GM12865 (cell line): ENCODE results near the gene TCN1.

Source experiments
- DNase-seq: peaks from one replicate; pipeline ENCODE4 v3.0.0; 2010; ENCODE audit warnings: low read depth
- H3K4me3 ChIP-seq: 2 replicates; pipeline ENCODE4 v1.5.1; 2011; ENCODE audit warnings: mild to moderate bottlenecking, low read depth, low read length, control low read depth
- TF ChIP-seq, protein P1 (sequence below): IDR thresholded peaks from 2 replicates; pipeline ENCODE4 v1.5.1; 2011; ENCODE audit warnings: low read length, control low read depth, low read depth, inconsistent platforms; ENCODE audit not compliant: insufficient read depth; ENCODE audit errors: missing control alignments

The TCN1 gene

DNA sequence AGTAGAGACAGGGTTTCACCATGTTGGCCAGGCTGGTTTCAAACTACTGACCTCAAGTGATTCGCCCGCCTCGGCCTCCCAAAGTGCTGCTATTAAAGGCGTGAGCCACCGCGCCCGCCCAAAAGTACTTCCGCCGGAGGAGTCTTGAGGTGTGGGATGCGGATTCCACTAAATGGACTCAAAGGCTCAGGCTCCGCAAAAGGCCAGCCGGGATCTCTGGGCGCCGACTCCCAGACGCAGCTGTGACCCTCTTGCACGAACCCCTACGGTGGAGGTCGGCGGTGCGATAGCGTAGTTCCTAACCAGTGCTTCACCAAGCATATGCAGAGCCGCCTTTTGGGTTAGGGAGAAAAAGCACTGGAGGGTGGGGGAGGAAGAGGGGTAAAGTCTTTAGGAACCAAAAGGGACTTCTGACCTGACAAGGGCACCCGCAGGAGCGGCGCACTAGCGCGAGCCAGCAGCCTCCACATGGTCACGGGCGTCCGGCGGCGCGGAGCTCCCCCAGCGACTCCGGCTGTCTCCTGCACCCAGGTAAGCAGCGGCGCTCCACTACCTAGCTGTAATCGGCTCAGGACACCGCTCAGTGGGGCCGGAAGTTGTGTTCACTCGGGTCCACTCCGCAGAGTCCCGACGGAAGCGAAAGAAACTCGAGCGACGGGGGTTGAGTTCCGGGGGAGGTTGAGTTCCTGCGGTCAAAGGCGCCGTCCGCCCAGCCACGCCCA is 55.9 kb downstream of the TCN1 start, which contains the start of gene MRPL16:
Gene MRPL16, minus strand, starts transcription at position 590 of the 722 bp plus-strand sequence. Its CDS starts 120 bp downstream, at position 470.
- H3K4me3 ChIP-seq = peak within 1 kb of the TSS; percentile 67
- peak; percentile 96 for DNase-seq
- TF ChIP-seq, protein P1, sequence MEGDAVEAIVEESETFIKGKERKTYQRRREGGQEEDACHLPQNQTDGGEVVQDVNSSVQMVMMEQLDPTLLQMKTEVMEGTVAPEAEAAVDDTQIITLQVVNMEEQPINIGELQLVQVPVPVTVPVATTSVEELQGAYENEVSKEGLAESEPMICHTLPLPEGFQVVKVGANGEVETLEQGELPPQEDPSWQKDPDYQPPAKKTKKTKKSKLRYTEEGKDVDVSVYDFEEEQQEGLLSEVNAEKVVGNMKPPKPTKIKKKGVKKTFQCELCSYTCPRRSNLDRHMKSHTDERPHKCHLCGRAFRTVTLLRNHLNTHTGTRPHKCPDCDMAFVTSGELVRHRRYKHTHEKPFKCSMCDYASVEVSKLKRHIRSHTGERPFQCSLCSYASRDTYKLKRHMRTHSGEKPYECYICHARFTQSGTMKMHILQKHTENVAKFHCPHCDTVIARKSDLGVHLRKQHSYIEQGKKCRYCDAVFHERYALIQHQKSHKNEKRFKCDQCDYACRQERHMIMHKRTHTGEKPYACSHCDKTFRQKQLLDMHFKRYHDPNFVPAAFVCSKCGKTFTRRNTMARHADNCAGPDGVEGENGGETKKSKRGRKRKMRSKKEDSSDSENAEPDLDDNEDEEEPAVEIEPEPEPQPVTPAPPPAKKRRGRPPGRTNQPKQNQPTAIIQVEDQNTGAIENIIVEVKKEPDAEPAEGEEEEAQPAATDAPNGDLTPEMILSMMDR = peak; percentile 37

DNA sequence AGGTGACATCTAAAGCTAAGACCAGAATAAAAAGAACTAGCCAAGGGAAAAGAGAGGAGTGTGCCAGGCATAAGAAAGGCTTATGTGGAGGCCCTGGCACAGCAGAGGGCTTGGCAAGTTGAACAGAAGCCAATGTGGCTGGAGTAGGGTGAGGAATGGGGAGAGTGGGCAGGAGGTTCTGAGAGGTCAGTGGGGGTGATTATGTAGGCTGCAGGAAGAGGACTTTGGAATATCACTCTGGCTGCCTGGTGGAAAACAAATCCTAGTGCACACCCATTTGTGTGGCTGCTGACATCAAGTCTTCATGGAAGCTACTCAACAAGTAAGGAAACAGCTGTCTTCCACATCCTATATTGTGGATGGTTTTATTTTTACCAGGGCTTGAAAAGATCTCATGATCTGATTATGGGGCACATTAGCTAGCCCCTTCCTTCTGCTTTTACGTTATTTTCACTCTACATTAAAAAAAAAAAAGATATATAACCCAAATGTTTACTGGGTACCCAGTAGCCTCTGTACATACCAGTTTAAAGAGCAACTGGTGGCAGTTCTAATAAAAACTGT is 59.2 kb downstream of the TCN1 start:
- H3K4me3 ChIP-seq = no peak overlapping the region
- DNase-seq = no peak
- TF ChIP-seq, protein P1 = no peak

DNA sequence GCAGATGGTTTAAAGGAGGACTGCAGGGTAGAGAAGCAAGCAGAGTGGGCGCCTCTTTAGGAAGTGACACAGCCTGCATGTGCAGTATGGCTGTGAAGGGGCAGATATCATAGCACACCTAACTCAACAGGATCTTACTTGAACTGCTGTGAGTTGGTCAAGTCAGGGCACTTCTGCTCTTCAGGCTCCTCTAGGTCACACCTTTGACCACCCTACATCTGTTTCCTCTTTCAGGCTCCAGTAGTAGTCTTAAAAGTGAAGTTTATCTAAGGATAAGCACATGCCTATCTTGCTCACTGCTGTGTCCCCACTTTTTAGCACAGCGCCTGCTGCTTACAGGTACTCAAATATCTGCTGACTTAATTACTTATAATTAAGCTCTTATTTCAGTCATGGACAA is 62.2 kb downstream of the TCN1 start:
- DNase-seq = no peak
- H3K4me3 ChIP-seq = no peak overlapping the region
- TF ChIP-seq, protein P1 = no peak
